ENCODE data around the gene SIX3. TPM values are rescaled to one million over a fixed set of nuclear protein-coding genes. Genes with fewer than 3 reads are reported as not detected.

SIX3 gene
- total RNA-seq, 1 donor from 2014 or later, result 0.68 TPM

- Mint-ChIP-seq H3K4me3 (no peak overlapping the region), H3K36me3 (no peaks in the 10 kb centered on the region)
Observed at GRCh38 chr2:44967056-44967455, 25.6 kb downstream of the SIX3 start.

DNA sequence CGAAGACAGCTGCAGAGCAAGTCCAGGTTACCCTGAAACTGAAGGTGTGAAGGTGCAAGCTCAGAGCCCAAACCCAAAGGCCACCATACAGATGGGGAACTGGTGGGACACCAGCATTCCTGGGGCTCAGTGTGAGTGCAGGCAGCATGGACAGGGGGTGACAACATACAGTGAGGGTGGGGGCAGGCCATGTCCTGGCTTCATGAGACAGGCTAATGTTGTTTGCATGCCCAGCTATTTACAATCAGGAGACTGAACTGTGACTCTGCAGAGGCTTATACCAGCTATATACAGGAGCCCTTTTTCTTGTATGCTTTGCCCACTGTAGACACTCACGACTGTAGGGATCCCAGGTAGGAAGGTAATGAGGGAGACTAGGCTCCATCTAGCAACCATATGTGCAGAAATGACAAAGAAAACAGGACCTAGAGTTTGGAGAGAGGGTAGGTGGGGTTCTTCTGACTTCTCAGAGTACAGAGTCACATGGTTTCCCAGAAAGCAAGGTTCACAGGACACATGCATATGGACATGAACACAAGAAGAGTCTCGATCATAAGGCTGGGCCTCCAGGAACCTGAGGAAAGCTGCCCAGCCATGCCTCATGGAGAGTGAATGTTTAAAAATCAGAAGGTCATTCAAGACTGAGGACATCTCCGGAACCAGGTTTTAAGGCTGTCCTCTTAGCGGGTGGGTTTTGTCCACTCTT, 26.4 kb downstream of the SIX3 start:
- H3K4me1 Mint-ChIP-seq (ENCODE audit: unreplicated experiment), result no peaks in the 10 kb centered on the region
- H3K27ac Mint-ChIP-seq, result no peak overlapping the region
- TF ChIP-seq, protein P1, sequence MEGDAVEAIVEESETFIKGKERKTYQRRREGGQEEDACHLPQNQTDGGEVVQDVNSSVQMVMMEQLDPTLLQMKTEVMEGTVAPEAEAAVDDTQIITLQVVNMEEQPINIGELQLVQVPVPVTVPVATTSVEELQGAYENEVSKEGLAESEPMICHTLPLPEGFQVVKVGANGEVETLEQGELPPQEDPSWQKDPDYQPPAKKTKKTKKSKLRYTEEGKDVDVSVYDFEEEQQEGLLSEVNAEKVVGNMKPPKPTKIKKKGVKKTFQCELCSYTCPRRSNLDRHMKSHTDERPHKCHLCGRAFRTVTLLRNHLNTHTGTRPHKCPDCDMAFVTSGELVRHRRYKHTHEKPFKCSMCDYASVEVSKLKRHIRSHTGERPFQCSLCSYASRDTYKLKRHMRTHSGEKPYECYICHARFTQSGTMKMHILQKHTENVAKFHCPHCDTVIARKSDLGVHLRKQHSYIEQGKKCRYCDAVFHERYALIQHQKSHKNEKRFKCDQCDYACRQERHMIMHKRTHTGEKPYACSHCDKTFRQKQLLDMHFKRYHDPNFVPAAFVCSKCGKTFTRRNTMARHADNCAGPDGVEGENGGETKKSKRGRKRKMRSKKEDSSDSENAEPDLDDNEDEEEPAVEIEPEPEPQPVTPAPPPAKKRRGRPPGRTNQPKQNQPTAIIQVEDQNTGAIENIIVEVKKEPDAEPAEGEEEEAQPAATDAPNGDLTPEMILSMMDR (conservative IDR thresholded peaks at IDR 0.05), result no peak
- no peak overlapping the region for H3K4me3 Mint-ChIP-seq
- peaks cover 67% of the 10 kb centered on the region for H3K27me3 Mint-ChIP-seq
- DNase-seq (ENCODE audit: extremely low spot score, unreplicated experiment), result no peak
- no peaks in the 10 kb centered on the region for H3K36me3 Mint-ChIP-seq
- H3K9me3 Mint-ChIP-seq, result no peaks in the 10 kb centered on the region

More at GRCh38 chr2:44967056-44967455, 25.6 kb downstream of the SIX3 start:
- DNase-seq (ENCODE audit: extremely low spot score, unreplicated experiment), result no peak
- TF ChIP-seq, protein P1 (conservative IDR thresholded peaks at IDR 0.05), result no peak
- H3K9me3 Mint-ChIP-seq, result no peaks in the 10 kb centered on the region
- H3K4me1 Mint-ChIP-seq (ENCODE audit: unreplicated experiment), result no peaks in the 10 kb centered on the region
- no peak overlapping the region for H3K27ac Mint-ChIP-seq
- peaks cover 69% of the 10 kb centered on the region for H3K27me3 Mint-ChIP-seq

GRCh38 chr2:44969936-44970335, 28.4 kb downstream of the SIX3 start:
- H3K27ac Mint-ChIP-seq, result no peak overlapping the region
- TF ChIP-seq, protein P1 (conservative IDR thresholded peaks at IDR 0.05), result no peak

GRCh38 chr2:44970846-44971450, 29.4 kb downstream of the SIX3 start:
- Mint-ChIP-seq H3K36me3 (no peaks in the 10 kb centered on the region), H3K27ac (no peak overlapping the region), H3K9me3 (no peaks in the 10 kb centered on the region), H3K27me3 (peaks cover 54% of the 10 kb centered on the region), H3K4me1 (ENCODE audit: unreplicated experiment) (peaks cover 5% of the 10 kb centered on the region), H3K4me3 (no peak overlapping the region)
- TF ChIP-seq, protein P1 (conservative IDR thresholded peaks at IDR 0.05), result no peak
- no peak for DNase-seq (ENCODE audit: extremely low spot score, unreplicated experiment)

More at GRCh38 chr2:44969936-44970335, 28.4 kb downstream of the SIX3 start:
- DNase-seq (ENCODE audit: extremely low spot score, unreplicated experiment), result no peak
- no peaks in the 10 kb centered on the region for H3K36me3 Mint-ChIP-seq
- H3K9me3 Mint-ChIP-seq, result no peaks in the 10 kb centered on the region
- H3K4me3 Mint-ChIP-seq, result no peak overlapping the region
- H3K27me3 Mint-ChIP-seq, result peaks cover 64% of the 10 kb centered on the region
- H3K4me1 Mint-ChIP-seq (ENCODE audit: unreplicated experiment), result peaks cover 5% of the 10 kb centered on the region

GRCh38 chr2:44972771-44973535, 31.5 kb downstream of the SIX3 start:
- H3K27ac Mint-ChIP-seq, result no peak overlapping the region
- no peaks in the 10 kb centered on the region for H3K36me3 Mint-ChIP-seq
- TF ChIP-seq, protein P1 (conservative IDR thresholded peaks at IDR 0.05), result no peak
- H3K27me3 Mint-ChIP-seq, result peaks cover 47% of the 10 kb centered on the region
- no peaks in the 10 kb centered on the region for H3K9me3 Mint-ChIP-seq
- H3K4me1 Mint-ChIP-seq (ENCODE audit: unreplicated experiment), result peaks cover 5% of the 10 kb centered on the region
- DNase-seq (ENCODE audit: extremely low spot score, unreplicated experiment), result no peak
- H3K4me3 Mint-ChIP-seq, result no peak overlapping the region

Data from type B pancreatic cell (in vitro differentiated cells).